ENCODE results near the gene PRRT1. TPM values are rescaled to one million over a fixed set of nuclear protein-coding genes. Genes with fewer than 3 reads are reported as not detected.

PRRT1 gene
- polyA plus RNA-seq, 3 donors: 2.0 to 2.5 (median 2.1) TPM

DNA sequence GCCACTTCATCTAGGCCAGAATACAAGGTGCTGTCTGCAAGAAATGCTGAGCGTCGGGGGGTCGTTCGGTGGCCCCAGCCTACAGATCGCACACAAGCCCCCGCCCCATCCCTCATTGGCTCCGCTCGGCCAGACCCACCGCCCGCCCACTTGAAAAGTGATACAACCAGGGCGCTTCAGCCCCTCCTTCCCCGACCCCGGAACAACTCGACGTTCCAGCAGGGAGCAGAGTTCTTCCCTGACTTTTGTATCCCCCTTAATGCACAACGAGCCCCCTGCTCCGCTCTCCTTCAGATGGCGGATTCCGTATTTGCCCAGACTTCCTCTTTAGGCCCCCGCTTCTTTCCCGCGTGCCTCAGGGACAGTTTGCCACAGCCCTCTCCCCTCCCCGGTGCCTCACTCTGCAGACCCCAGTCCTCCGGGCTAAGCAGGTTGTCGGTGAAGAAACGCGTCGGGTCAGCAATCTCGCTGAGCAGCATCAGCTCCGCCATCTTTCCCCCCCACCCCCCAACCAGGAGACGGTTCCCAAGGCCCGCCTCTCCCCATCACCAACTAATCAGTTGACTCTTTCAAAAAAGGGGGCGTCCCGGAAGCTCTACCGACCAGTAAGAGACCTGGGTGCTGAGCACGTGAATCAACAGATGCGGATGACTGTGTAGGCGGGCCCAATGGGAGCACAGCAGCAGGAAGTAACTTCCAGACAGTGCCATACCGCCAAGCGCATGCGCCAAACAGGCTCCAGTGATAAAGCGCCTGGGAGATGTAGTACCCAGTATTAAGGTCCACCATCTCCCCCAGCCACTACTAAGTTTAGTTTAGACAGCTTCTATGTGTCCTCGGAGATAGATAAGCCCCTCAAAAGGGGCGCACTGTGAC is 23.8 kb downstream of the PRRT1 start, which contains the start of gene ATF6B:
TSS of gene ATF6B (minus strand) at position 530 of the 876 bp plus-strand sequence. CDS start at position 491, 39 bp downstream.
- DNase-seq (ENCODE audit: low read depth in 3 of 3, low spot score in 2 of 3): peak; percentile 90 to 98 (median 97)

- DNase-seq (ENCODE audit: low read depth in 3 of 3, low spot score in 2 of 3): no peak
Observed at GRCh38 chr6:32127409-32127716, 24.4 kb downstream of the PRRT1 start.

DNA sequence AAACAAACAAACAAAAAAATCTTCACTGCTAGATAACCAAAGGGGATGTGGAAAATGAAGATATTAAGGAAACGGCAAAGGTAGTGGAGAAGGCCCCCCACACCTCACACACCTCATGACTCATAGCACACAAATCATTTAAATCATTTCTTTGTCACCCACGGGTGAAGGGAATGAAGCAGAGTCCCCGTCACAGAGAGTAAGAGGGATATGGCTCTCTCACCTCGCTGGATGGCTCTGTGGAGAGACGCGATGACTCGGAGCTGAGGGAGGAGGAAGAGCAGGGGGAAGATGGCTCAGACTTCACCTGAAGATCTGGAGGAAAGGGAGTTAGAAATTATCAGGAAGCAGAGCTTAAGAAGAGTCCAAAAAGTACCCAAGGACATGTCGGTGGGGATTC is 24.9 kb downstream of the PRRT1 start:
- no peak for DNase-seq (ENCODE audit: low read depth in 3 of 3, low spot score in 2 of 3)

- no peak for DNase-seq (ENCODE audit: low read depth in 3 of 3, low spot score in 2 of 3)
Observed at GRCh38 chr6:32123681-32124080, 28.1 kb downstream of the PRRT1 start.

DNA sequence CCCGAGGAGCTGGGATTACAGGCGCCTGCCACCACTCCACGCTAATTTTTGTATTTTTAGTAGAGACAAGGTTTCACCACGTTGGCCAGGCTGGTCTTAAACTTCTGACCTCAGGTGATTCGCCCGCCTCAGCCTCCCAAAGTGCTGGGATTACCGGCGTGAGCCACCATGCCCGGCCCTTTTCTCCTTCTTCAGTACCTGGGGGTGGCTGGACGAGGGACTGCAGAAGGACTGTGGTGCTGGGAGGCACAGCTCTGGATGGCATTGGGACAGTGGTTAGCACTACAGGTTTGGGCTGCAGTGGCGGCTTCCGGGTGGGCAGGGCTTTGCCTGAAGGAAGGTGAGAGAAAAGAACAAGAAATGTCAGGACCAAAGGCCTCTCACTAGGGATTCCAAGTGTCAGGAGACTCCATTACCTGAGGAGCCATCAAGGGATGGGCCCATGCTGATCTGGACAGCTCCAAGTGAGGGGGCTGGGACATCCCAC is 31.1 kb downstream of the PRRT1 start:
- DNase-seq (ENCODE audit: low read depth in 3 of 3, low spot score in 2 of 3): no peak

DNA sequence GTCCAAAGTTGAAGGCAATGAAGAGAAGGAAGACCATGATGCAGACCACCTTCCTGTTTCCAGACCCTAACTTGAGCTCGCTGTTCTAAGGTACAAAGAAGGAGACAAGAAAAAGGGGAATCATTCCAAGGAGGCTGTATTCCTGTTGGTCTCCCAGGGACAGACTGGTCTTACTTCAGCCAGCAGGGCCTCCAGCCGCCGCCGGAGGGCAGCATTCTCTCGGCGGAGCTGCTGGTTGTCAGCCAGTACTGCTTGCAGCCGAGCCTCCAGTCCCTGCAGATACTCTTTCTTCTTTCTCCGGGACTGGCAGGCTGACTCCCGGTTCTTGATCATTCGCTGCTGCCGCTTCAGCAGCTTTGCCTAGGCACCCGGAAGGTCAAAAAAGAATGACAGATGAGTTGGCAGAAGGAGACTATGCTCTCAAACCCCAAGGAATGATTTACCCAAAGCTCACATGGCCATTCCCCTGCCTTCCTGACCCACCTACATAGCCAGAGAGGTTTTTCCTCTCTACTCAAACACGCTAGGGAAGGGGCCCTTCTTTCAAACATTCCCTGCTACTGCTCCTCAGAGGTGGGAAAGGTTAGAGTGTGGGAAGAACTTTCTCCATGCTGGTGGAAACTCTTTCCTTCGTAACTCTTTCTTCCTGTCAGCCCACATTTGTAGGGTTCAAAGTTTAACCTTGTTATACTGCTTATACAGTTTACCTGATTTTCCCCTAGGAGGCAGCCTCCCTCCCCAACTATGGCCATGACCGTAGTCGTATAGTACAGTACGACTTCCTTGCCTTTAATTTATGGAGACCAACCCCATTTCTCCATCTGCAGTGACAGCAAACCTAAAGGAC is 32.7 kb downstream of the PRRT1 start:
- peak in 1 of 3 donors; percentile 56 for DNase-seq (ENCODE audit: low read depth in 3 of 3, low spot score in 2 of 3)

DNA sequence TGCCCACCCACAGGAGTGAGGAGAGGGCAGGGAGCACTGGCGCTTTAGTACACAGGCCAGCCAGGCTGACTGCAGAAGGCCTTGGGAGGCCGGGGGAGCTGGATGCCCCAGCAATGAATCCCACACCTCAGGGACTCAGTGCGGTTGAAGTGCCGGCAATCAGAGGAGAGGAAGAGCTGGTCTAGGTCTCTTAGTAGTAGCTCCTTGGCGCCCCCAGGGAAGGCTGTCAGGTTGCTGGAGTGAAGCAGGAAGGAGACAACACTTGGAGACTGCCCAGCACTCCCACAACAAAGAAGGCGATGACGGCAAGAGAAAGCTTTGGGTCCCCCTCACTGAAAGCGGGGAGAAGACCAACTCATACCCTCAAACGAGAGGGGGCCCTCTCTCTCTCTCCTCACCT is 34.3 kb downstream of the PRRT1 start:
- no peak for DNase-seq (ENCODE audit: low read depth in 3 of 3, low spot score in 2 of 3)

GRCh38 chr6:32116674-32117073 is 35.1 kb downstream of the PRRT1 start:
- DNase-seq (ENCODE audit: low read depth in 3 of 3, low spot score in 2 of 3): no peak

GRCh38 chr6:32115623-32116022 is 36.1 kb downstream of the PRRT1 start:
- DNase-seq (ENCODE audit: low read depth in 3 of 3, low spot score in 2 of 3): no peak

- no peak for DNase-seq (ENCODE audit: low read depth in 3 of 3, low spot score in 2 of 3)
Observed at GRCh38 chr6:32114796-32115195, 36.9 kb downstream of the PRRT1 start.

- no peak for DNase-seq (ENCODE audit: low read depth in 3 of 3, low spot score in 2 of 3)
Observed at GRCh38 chr6:32113386-32114352, 38.1 kb downstream of the PRRT1 start.

DNA sequence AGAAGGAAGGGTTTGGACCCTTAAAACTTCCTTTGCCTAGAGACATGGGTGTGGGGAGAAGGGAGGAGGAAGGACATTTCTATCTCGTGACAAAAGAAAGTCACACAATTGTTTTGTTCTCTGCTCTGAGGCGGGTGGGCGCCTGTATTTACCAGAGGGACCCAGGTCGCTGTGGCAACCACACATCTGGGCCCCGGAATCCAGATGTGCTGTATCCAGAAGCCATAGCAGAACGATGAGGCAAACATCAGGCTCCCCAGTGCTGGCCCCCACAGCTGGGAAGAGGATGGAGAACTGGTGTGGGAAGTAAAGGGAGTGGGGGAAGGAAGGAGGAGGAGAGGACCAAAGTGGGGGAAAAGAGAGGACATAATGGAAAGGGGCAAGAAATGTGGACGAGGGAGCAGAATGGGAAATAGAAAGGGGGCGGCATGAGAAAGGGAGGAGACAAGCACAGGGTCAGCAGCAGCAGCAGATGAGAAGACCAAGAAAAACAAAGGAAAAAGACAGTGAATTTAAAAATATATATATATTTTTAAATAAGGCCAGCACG is 39.2 kb downstream of the PRRT1 start:
- no peak for DNase-seq (ENCODE audit: low read depth in 3 of 3, low spot score in 2 of 3)

DNA sequence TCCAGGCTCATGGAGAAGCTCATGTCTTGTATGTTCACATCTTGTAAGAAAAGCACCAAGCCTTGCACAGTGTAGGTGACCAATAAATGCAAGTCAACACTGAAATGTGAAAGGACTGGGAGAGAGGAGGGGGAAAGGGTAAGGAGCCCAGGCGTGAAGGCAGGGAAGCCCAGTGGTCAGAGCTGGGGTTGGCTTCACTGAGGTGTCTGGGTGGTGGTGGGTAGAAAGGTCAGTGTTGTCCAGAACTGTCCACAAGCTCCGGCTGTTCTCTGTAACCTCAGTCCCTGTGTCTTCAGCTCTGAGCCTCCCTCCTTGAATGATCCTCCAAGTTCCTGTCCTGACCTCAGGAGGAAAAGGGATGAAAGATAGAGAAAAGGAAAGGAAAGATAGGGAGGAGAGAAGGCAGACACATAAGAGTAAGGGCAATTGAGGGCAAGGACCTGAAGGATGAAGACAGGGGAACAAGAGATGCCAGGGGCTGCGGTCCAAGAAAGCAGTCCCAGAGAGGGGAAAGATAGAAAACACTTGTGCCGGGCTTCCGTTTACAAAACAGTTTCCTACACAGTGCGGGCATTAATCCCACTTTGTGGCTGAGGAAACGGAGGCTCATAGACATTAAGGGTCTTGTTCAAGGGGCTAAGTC is 40.2 kb downstream of the PRRT1 start:
- DNase-seq (ENCODE audit: low read depth in 3 of 3, low spot score in 2 of 3): no peak

DNA sequence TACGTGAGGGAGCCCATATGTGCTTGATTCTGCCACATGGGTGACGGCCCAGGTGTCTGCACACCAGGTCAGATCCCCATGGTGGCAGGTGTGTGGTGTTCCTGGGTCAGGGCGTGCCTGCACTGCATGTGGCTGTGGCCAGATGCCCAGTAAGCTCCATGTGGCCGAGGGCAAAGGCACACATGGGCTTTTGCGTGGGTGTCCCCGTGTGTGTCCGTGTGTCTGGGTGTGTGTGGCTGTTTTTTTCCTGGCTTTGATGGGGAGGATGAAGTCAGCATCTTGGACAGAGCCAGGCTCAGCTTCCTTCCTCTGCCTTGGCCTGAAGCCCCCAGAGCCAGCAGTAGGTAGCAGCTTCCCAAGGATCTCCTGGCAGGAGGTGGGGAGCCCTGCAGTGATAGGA is 41.1 kb downstream of the PRRT1 start:
- DNase-seq (ENCODE audit: low read depth in 3 of 3, low spot score in 2 of 3): no peak

- no peak for DNase-seq (ENCODE audit: low read depth in 3 of 3, low spot score in 2 of 3)
Observed at GRCh38 chr6:32109765-32110160, 42.0 kb downstream of the PRRT1 start.

- no peak for DNase-seq (ENCODE audit: low read depth in 3 of 3, low spot score in 2 of 3)
Observed at GRCh38 chr6:32109114-32109764, 42.5 kb downstream of the PRRT1 start, which contains the start of gene TNXB. Gene TNXB (minus strand): TSS chr6:32109338. CDS start chr6:32098198, 11,140 bp downstream.

- no peak for DNase-seq (ENCODE audit: low read depth in 3 of 3, low spot score in 2 of 3)
Observed at GRCh38 chr6:32108727-32109113, 43.0 kb downstream of the PRRT1 start.

DNA sequence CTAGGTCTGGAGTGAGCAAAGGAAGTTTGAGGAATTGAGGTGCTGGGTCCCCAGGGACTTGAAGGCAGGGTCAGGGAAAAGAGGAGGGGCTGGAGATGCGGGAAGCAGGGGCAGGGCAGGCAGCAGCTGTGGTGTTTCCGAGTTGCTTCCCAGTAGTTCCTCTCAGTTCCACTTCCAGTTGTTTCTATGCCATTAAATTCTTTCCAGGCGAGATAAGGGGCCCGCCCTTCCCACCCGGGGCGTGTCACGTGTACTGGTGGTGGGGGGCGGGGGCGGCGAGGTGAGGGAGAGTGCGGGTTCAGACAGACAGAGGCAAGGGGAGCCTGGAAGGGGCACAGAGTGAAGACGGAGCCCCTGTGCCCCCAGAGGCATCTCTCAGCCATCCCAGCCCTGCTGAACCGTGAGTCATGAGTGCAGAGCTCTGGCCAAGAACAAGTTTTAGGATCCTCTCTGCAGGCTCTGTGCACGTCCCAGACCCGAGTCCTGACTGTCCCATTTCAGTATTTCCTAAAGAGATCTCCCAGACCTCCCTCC is 43.6 kb downstream of the PRRT1 start:
- no peak for DNase-seq (ENCODE audit: low read depth in 3 of 3, low spot score in 2 of 3)

DNA sequence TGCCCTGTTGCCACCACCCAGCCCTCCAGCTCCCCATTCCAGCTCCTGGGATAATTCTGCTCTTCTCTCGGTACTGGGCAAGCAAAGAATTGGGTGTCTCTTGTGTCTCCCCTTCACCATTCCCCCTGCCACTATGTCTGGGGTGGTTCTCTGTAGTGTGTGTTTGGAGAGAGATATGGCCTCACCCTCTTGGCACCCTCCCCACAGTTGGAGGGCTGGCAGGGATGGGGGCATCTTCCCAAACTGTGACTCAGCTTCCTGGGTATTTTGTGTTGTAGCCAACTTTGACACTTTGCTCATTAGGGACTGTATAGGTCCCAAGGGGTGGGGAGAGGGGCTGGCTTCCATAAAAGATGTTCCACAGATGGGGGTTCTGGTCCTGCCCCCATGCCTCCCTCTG is 44.3 kb downstream of the PRRT1 start:
- DNase-seq (ENCODE audit: low read depth in 3 of 3, low spot score in 2 of 3): no peak
